HUES48 (cell line): ENCODE results near the gene PSD.

Experiments used
- H3K27ac ChIP-seq: one replicate; pipeline ENCODE4 v1.7.0; 2013; ENCODE audit warnings: low read depth, low read length, inconsistent platforms
- H3K27me3 ChIP-seq: 2 replicates; pipeline ENCODE4 v1.6.1; 2013; ENCODE audit warnings: mild to moderate bottlenecking, low read length; ENCODE audit not compliant: control insufficient read depth, insufficient read depth
- H3K36me3 ChIP-seq: 2 replicates; pipeline ENCODE4 v1.6.1; 2013; ENCODE audit warnings: low read length; ENCODE audit not compliant: control insufficient read depth, insufficient read depth
- H3K4me1 ChIP-seq: 2 replicates; pipeline ENCODE4 v1.6.1; 2013; ENCODE audit warnings: mild to moderate bottlenecking, low read length; ENCODE audit not compliant: control insufficient read depth, insufficient read depth
- H3K4me3 ChIP-seq: 2 replicates; pipeline ENCODE4 v1.5.1; 2013; ENCODE audit warnings: mild to moderate bottlenecking, low read depth, low read length
- H3K9ac ChIP-seq: 2 replicates; pipeline ENCODE4 v1.6.1; 2013; ENCODE audit warnings: mild to moderate bottlenecking, low read depth, low read length, moderate library complexity
- H3K9me3 ChIP-seq: 2 replicates; pipeline ENCODE4 v1.6.1; 2013; ENCODE audit warnings: low read length; ENCODE audit not compliant: control insufficient read depth, insufficient read depth

PSD gene

DNA sequence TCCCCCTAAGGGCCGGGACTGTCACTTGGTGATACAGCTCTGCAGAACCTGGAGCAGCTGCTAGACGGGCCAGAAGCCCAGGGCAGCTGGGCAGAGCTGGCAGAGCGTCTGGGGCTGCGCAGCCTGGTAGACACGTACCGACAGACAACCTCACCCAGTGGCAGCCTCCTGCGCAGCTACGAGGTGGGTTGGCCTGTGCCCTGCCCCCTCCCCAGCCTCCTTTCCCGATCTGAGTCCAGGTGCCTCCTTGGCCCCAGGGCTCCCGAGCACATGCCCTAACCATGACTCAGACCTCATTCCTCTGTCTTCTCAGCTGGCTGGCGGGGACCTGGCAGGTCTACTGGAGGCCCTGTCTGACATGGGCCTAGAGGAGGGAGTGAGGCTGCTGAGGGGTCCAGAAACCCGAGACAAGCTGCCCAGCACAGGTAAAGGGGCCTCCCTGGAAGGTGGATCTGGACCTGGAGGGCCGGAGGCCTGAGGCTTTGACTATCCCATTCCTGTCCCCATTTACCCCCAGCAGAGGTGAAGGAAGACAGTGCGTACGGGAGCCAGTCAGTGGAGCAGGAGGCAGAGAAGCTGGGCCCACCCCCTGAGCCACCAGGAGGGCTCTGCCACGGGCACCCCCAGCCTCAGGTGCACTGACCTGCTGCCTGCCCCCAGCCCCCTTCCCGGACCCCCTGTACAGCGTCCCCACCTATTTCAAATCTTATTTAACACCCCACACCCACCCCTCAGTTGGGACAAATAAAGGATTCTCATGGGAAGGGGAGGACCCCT is 16.7 kb downstream of the PSD start:
- Histone ChIP-seq H3K9me3 (no peaks in the 10 kb centered on the region), H3K4me1 (peaks cover 4% of the 10 kb centered on the region; the same call in 1 of the 2 replicates), H3K36me3 (peaks cover 28% of the 10 kb centered on the region), H3K4me3 (no peak overlapping the region), H3K9ac (no peak overlapping the region), H3K27me3 (0 out of 2 replicates have a peak, but pooled peaks cover 5% of the 10 kb centered on the region), H3K27ac (no peak overlapping the region)

DNA sequence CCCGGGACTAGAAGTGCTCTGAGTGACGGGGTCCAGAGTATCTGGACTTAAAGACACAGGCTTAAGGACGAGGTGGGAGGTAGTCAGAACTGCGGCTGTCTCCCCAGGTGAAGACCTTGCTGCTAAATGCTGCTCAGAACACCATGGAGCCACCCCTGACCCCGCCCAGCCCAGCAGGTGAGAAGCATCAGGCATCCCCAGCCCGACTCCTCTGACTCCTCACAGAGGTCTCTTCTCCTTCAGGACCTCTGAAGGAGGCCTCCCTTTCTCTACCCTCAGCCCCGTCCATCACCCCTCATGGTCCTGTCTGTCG is 17.3 kb downstream of the PSD start:
- Histone ChIP-seq H3K4me3 (no peak overlapping the region), H3K36me3 (peaks cover 32% of the 10 kb centered on the region), H3K9me3 (no peaks in the 10 kb centered on the region), H3K4me1 (peaks cover 9% of the 10 kb centered on the region), H3K27ac (no peak overlapping the region), H3K9ac (no peak overlapping the region), H3K27me3 (0 out of 2 replicates have a peak, but pooled peaks cover 5% of the 10 kb centered on the region)

DNA sequence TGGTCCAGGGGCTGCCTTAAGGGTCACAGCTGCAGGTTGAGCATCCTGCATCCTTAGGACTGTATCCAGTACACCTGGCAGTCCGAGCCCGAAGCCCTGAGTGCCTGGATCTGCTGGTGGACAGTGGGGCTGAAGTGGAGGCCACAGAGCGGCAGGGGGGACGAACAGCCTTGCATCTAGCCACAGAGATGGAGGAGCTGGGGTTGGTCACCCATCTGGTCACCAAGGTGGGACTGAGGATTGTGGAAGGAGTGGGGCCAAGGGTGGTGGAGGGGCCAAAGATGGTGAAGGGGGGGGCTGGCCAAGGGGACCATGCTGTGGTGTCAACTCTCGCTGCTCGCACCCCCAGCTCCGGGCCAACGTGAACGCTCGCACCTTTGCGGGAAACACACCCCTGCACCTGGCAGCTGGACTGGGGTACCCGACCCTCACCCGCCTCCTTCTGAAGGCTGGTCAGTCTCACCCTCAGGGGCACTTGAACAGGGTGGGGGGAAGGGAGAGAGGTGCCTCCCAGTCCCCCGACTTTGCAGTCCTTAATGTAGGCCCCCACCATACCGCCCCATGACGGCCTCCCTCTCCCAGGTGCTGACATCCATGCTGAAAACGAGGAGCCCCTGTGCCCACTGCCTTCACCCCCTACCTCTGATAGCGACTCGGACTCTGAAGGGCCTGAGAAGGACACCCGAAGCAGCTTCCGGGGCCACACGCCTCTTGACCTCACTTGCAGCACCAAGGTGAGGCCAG is 17.8 kb downstream of the PSD start:
- H3K27me3 ChIP-seq = 0 out of 2 replicates have a peak, but pooled peaks cover 5% of the 10 kb centered on the region
- H3K36me3 ChIP-seq = peaks cover 32% of the 10 kb centered on the region
- H3K9ac ChIP-seq = no peak overlapping the region
- H3K4me1 ChIP-seq = peaks cover 10% of the 10 kb centered on the region
- H3K4me3 ChIP-seq = no peak overlapping the region
- no peak overlapping the region for H3K27ac ChIP-seq
- no peaks in the 10 kb centered on the region for H3K9me3 ChIP-seq

DNA sequence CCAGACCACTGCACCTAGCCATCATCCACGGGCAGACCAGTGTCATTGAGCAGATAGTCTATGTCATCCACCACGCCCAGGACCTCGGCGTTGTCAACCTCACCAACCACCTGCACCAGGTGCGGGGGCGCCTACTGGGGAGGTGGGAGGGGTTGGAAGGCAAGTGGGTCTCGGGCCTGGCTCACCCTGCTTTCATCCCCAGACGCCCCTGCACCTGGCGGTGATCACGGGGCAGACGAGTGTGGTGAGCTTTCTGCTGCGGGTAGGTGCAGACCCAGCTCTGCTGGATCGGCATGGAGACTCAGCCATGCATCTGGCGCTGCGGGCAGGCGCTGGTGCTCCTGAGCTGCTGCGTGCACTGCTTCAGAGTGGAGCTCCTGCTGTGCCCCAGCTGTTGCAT is 18.5 kb downstream of the PSD start:
- Histone ChIP-seq H3K4me3 (peak overlapping the region; percentile 69; the same call in 1 of the 2 replicates), H3K9ac (no peak overlapping the region)

DNA sequence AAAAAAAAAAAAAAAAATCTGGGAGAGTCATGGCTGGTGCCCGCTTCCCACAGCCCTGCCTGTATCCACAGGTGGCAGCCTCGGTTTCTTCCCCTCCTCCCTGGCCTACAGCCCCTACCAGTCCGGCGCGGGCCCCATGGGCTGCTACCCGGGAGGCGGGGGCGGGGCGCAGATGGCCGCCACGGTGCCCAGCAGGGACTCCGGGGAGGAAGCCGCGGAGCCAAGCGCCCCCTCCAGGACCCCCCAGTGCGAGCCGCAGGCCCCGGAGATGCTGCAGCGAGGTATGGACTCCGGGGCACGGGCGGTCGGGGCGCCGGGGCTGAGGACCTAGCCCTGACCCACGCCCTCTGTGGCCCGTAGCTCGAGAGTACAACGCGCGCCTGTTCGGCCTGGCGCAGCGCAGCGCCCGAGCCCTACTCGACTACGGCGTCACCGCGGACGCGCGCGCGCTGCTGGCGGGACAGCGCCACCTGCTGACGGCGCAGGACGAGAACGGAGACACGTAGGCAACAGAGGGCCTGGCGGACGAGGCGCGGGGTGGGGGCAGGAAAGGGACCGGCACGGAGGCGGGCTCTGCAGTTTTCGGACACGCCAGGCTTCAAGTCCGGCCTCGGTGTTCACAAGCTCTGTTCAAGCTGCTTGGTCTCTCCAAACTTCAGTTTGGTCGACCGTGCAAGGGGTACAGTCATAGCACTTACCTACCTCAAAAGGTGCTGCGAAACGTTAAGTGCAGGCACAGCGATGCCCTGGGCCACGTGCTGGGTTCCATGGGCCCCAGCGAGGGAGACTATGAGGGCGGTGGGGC is 19.2 kb downstream of the PSD start:
- Histone ChIP-seq H3K4me3 (peak overlapping the region; percentile 69), H3K9me3 (no peaks in the 10 kb centered on the region), H3K27ac (peak overlapping the region; percentile 63), H3K9ac (no peak overlapping the region), H3K27me3 (peaks cover 14% of the 10 kb centered on the region), H3K36me3 (peaks cover 32% of the 10 kb centered on the region), H3K4me1 (peaks cover 14% of the 10 kb centered on the region)

More for the DNA sequence above, 18.5 kb downstream of the PSD start:
- Histone ChIP-seq H3K27me3 (peaks cover 7% of the 10 kb centered on the region; the same call in 1 of the 2 replicates), H3K36me3 (peaks cover 32% of the 10 kb centered on the region), H3K27ac (no peak overlapping the region), H3K4me1 (peaks cover 10% of the 10 kb centered on the region), H3K9me3 (no peaks in the 10 kb centered on the region)

DNA sequence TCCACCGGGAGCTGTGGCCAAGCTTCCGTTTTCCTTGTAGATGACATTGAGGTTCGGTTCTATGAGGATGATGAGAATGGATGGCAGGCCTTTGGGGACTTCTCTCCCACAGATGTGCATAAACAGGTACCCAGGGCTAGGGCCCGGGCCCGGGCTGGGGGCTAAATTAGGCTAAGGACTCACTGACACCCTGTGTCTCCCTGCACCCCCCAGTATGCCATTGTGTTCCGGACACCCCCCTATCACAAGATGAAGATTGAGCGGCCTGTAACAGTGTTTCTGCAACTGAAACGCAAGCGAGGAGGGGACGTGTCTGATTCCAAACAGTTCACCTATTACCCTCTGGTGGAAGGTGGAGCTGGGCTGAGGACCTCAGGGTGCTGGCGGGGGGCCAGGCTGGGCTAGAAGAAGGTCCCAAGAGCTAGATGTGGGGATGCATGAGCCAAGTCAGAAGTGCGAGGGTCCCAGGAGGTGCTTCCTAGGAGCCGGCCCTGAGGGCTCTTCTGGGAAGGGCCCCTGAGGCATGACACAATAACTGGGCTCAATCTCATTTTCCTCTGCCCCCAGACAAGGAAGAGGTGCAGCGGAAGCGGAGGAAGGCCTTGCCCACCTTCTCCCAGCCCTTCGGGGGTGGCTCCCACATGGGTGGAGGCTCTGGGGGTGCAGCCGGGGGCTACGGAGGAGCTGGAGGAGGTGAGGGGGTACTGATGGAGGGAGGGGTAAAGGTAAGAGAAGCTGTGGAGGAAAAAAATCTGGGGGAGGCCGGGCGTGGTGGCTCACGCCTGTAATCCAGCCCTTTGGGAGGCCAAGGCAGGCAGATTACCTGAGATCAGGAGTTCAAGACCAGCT is 20.2 kb downstream of the PSD start:
- Histone ChIP-seq H3K27me3 (peaks cover 16% of the 10 kb centered on the region), H3K36me3 (peaks cover 32% of the 10 kb centered on the region), H3K4me3 (no peak overlapping the region)

DNA sequence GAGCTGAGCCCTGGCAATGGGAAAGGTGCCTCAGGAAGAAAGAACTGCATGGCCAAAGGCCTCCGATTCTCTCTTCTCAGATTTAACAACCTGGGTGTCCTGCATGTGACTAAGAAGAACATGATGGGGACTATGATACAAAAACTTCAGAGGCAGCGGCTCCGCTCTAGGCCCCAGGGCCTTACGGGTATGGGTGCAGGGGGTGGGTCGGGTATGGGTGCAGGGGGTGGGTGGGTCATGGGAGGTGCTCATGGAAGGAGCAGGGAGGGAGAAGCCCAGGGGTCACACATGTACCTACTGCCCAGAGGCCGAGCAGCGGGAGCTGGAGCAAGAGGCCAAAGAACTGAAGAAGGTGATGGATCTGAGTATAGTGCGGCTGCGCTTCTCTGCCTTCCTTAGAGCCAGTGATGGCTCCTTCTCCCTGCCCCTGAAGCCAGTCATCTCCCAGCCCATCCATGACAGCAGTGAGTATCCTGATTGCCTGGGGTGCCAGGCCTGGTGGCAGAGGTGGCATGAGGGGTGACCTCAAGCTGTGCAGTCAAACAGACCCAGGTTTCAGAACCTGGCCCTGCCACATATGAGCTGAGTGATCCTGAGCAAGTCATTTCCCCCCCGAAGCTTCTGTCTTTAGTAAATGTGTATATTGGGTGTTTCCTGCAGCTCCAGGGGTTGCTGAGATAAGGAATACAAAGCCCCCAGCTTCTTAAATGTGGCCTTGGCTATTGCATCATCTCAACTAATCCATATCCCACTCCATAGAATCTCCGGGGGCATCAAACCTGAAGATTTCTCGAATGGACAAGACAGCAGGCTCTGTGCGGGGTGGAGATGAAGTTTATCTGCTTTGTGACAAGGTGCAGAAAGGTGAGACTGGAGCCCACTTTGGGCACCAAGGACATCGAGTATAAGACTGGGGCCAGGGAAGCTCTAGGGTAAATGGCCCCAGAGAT is 21.1 kb downstream of the PSD start:
- H3K9ac ChIP-seq = no peak overlapping the region
- H3K27ac ChIP-seq = no peak overlapping the region
- peaks cover 32% of the 10 kb centered on the region for H3K36me3 ChIP-seq
- peaks cover 16% of the 10 kb centered on the region for H3K4me1 ChIP-seq
- no peaks in the 10 kb centered on the region for H3K9me3 ChIP-seq
- H3K4me3 ChIP-seq = no peak overlapping the region
- H3K27me3 ChIP-seq = peaks cover 25% of the 10 kb centered on the region

More for the DNA sequence above, 20.2 kb downstream of the PSD start:
- no peak overlapping the region for H3K27ac ChIP-seq
- H3K9ac ChIP-seq = no peak overlapping the region
- no peaks in the 10 kb centered on the region for H3K9me3 ChIP-seq
- peaks cover 16% of the 10 kb centered on the region for H3K4me1 ChIP-seq

DNA sequence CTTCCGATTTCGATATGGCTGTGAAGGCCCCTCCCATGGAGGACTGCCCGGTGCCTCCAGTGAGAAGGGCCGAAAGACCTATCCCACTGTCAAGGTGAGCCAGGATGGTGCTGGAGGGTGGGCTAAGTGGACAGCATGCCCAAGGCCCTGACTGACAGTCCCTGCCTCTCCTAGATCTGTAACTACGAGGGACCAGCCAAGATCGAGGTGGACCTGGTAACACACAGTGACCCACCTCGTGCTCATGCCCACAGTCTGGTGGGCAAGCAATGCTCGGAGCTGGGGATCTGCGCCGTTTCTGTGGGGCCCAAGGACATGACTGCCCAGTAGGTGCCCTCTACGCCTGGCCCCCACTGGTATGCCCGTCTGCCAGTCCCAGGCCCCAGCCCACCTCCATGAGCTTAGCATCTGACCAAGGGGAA is 21.8 kb downstream of the PSD start:
- Histone ChIP-seq H3K27me3 (peaks cover 28% of the 10 kb centered on the region), H3K9ac (no peak overlapping the region), H3K4me1 (peaks cover 20% of the 10 kb centered on the region), H3K27ac (no peak overlapping the region), H3K9me3 (no peaks in the 10 kb centered on the region), H3K36me3 (peaks cover 31% of the 10 kb centered on the region), H3K4me3 (no peak overlapping the region)

DNA sequence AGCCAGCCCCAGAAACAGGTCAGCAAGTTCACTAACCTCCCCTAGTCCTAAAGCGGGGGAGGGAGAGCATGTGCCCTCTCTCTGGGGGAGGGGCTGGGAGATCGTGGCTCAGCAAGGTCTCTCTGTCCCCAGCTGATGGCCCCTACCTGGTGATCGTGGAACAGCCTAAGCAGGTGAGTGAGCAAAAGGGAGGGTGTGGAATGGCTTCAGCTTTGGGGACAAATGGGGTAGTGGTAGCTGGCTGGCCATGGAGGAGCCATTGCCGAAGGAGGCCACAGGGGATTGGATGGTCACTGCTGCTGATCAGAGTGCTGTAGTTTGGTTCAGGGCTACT is 22.3 kb downstream of the PSD start:
- Histone ChIP-seq H3K27ac (no peak overlapping the region), H3K4me1 (peaks cover 20% of the 10 kb centered on the region), H3K4me3 (peak overlapping the region; percentile 84), H3K9me3 (no peaks in the 10 kb centered on the region), H3K36me3 (peaks cover 26% of the 10 kb centered on the region), H3K9ac (no peak overlapping the region; the same call in 1 of the 2 replicates), H3K27me3 (peaks cover 28% of the 10 kb centered on the region)
